Activated CD8-positive, alpha-beta T cell treated with anti-CD3 and anti-CD28 coated beads, Interleukin-2, amount 10 ng/mL, durations not matched to agents 7 days and 5 days (primary cell): Measurements from ENCODE around the gene NMB. TPM values are rescaled to one million over a fixed set of nuclear protein-coding genes. Genes with fewer than 3 reads are reported as not detected.
A peak's percentile ranks its signal among the peaks of the same experiment; 100 is the strongest.
"Not testable (repeated sequence)": the region's sequence is repeated elsewhere in the genome, so short reads cannot be mapped to it uniquely, and the experiment has no call there.

Experiments used
- ATAC-seq: fragments of 150-1000 bp; cut with Tn5 transposase; one replicate; pipeline ENCODE4 v1.10.0; 2021; ENCODE audit warnings: moderate library complexity
- CTCF ChIA-PET: fragments of 350-600 bp; sonication (Branson Sonifier 250); formaldehyde crosslinking; loops from one replicate; lab custom pipeline; 2021; ENCODE audit warnings: antibody characterized with exemption; lab: Charles Lee
- POLR2A ChIA-PET: fragments of 350-600 bp; sonication (Branson Sonifier 250); formaldehyde crosslinking; loops from one replicate; lab custom pipeline; 2021; ENCODE audit warnings: antibody characterized with exemption; lab: Charles Lee
- DNase-seq: peaks from one replicate; pipeline ENCODE4 v3.0.0-alpha.2; 2020
- H3K27ac Mint-ChIP-seq: one replicate; pipeline ENCODE4 v1.8.0; 2021; ENCODE audit warnings: mild to moderate bottlenecking, mixed read lengths
- H3K27me3 Mint-ChIP-seq: one replicate; pipeline ENCODE4 v1.8.0; 2021; ENCODE audit warnings: low read depth, mixed read lengths
- H3K36me3 Mint-ChIP-seq: one replicate; pipeline ENCODE4 v1.8.0; 2021; ENCODE audit warnings: low read depth, mixed read lengths
- H3K4me1 Mint-ChIP-seq: one replicate; pipeline ENCODE4 v1.8.0; 2021; ENCODE audit warnings: low read depth, mixed read lengths
- H3K4me3 Mint-ChIP-seq: one replicate; pipeline ENCODE4 v1.8.0; 2021; ENCODE audit warnings: mild to moderate bottlenecking, mixed read lengths
- H3K9me3 Mint-ChIP-seq: one replicate; pipeline ENCODE4 v1.8.0; 2022; ENCODE audit warnings: mixed read lengths; ENCODE audit not compliant: insufficient read depth
- total RNA-seq, 2 experiments: library from RNA; stranded (reverse); gene quantifications; one replicate each; pipeline ENCODE4 v1.2.3, GENCODE V29; 2021

NMB gene
- total RNA-seq, result 1 to 10 TPM; 3.3 to 4.1 TPM

GRCh38 chr15:84658080-84658787, at the start of gene NMB:
TSS of gene NMB (minus strand) at chr15:84658199. CDS start at chr15:84658152, 47 bp downstream.
- Mint-ChIP-seq H3K36me3 (peaks cover 15% of the 10 kb centered on the region), H3K9me3 (no peaks in the 10 kb centered on the region), H3K27ac (peak within 1 kb of the TSS; percentile 80), H3K4me3 (peak within 1 kb of the TSS; percentile 69), H3K4me1 (peaks cover 40% of the 10 kb centered on the region), H3K27me3 (no peaks in the 10 kb centered on the region)
- ATAC-seq (peak; percentile 72), DNase-seq (peak; percentile 85)
- POLR2A ChIA-PET, result interaction anchor here (0.8 to 1.2 kb wide), 2 partner anchors 57 to 89 kb away, joined by 3 to 5 read pairs; partner anchors contain the start of gene SEC11A
- CTCF ChIA-PET, result interaction anchor here (0.5 to 4.7 kb wide), 15 partner anchors 10 to 149 kb away, joined by 3 to 30 read pairs (median 3); no protein-coding TSS in a partner anchor

GRCh38 chr15:84703808-84704207, 45.8 kb upstream of the NMB start:
- no peak for ATAC-seq
- Mint-ChIP-seq H3K27me3 (no peaks in the 10 kb centered on the region), H3K4me1 (peaks cover 30% of the 10 kb centered on the region), H3K27ac (no peak overlapping the region), H3K9me3 (no peaks in the 10 kb centered on the region), H3K36me3 (peaks cover 39% of the 10 kb centered on the region), H3K4me3 (no peak overlapping the region)
- no peak for DNase-seq
- ChIA-PET POLR2A (interaction anchor here (0.6 kb wide), 1 partner anchor 48 kb away, joined by 3 read pairs; no protein-coding TSS in a partner anchor), CTCF (no interaction called here)

- H3K36me3 Mint-ChIP-seq, result peaks cover 36% of the 10 kb centered on the region
- ChIA-PET CTCF (no interaction called here), POLR2A (interaction anchor here (0.7 kb wide), 1 partner anchor 9 kb away, joined by 3 read pairs; no protein-coding TSS in a partner anchor)
- no peak for ATAC-seq
- no peak overlapping the region for H3K4me3 Mint-ChIP-seq
- no peaks in the 10 kb centered on the region for H3K27me3 Mint-ChIP-seq
- peaks cover 27% of the 10 kb centered on the region for H3K4me1 Mint-ChIP-seq
- H3K9me3 Mint-ChIP-seq, result no peaks in the 10 kb centered on the region
- DNase-seq, result no peak
- H3K27ac Mint-ChIP-seq, result no peak overlapping the region
Measured at GRCh38 chr15:84702961-84703482, 45.0 kb upstream of the NMB start.

GRCh38 chr15:84699538-84700191, 41.7 kb upstream of the NMB start:
- H3K36me3 Mint-ChIP-seq, result peaks cover 27% of the 10 kb centered on the region
- no peak for ATAC-seq
- POLR2A ChIA-PET, result no interaction called here
- H3K4me1 Mint-ChIP-seq, result peaks cover 33% of the 10 kb centered on the region
- DNase-seq, result no peak
- CTCF ChIA-PET, result no interaction called here
- no peak overlapping the region for H3K4me3 Mint-ChIP-seq
- no peaks in the 10 kb centered on the region for H3K27me3 Mint-ChIP-seq
- H3K9me3 Mint-ChIP-seq, result no peaks in the 10 kb centered on the region
- no peak overlapping the region for H3K27ac Mint-ChIP-seq

- ATAC-seq, result no peak
- no peak for DNase-seq
- Mint-ChIP-seq H3K4me1 (peaks cover 24% of the 10 kb centered on the region), H3K27me3 (no peaks in the 10 kb centered on the region), H3K9me3 (no peaks in the 10 kb centered on the region), H3K36me3 (peaks cover 16% of the 10 kb centered on the region), H3K4me3 (no peak overlapping the region), H3K27ac (no peak overlapping the region)
- ChIA-PET POLR2A (no interaction called here), CTCF (interaction anchor here (0.9 to 2.0 kb wide), 4 partner anchors 19 to 42 kb away, joined by 3 to 5 read pairs (median 3); no protein-coding TSS in a partner anchor)
Measured at GRCh38 chr15:84697236-84697990, 39.4 kb upstream of the NMB start.

GRCh38 chr15:84696757-84697156, 38.8 kb upstream of the NMB start:
- H3K27ac Mint-ChIP-seq, result no peak overlapping the region
- ATAC-seq (no peak), DNase-seq (no peak)
- H3K4me1 Mint-ChIP-seq, result peaks cover 24% of the 10 kb centered on the region
- H3K36me3 Mint-ChIP-seq, result peaks cover 21% of the 10 kb centered on the region
- no peak overlapping the region for H3K4me3 Mint-ChIP-seq
- H3K27me3 Mint-ChIP-seq, result no peaks in the 10 kb centered on the region
- ChIA-PET CTCF (interaction anchor here (0.9 to 2.0 kb wide), 4 partner anchors 18 to 37 kb away, joined by 3 to 5 read pairs (median 3); no protein-coding TSS in a partner anchor), POLR2A (no interaction called here)
- H3K9me3 Mint-ChIP-seq, result no peaks in the 10 kb centered on the region

GRCh38 chr15:84690342-84690741, 32.3 kb upstream of the NMB start:
- ChIA-PET POLR2A (no interaction called here), CTCF (no interaction called here)
- H3K27ac Mint-ChIP-seq, result no peak overlapping the region
- peaks cover 4% of the 10 kb centered on the region for H3K4me1 Mint-ChIP-seq
- DNase-seq (no peak), ATAC-seq (no peak)
- H3K9me3 Mint-ChIP-seq, result no peaks in the 10 kb centered on the region
- H3K4me3 Mint-ChIP-seq, result no peak overlapping the region
- H3K27me3 Mint-ChIP-seq, result no peaks in the 10 kb centered on the region
- H3K36me3 Mint-ChIP-seq, result peaks cover 50% of the 10 kb centered on the region

- Mint-ChIP-seq H3K4me1 (peaks cover 4% of the 10 kb centered on the region), H3K9me3 (no peaks in the 10 kb centered on the region), H3K4me3 (no peak overlapping the region), H3K27me3 (no peaks in the 10 kb centered on the region), H3K36me3 (peaks cover 54% of the 10 kb centered on the region), H3K27ac (no peak overlapping the region)
- ChIA-PET CTCF (no interaction called here), POLR2A (no interaction called here)
- DNase-seq, result no peak
- no peak for ATAC-seq
Measured at GRCh38 chr15:84689858-84690257, 31.9 kb upstream of the NMB start.

- H3K27me3 Mint-ChIP-seq, H3K9me3 Mint-ChIP-seq, POLR2A ChIA-PET, ATAC-seq, H3K4me1 Mint-ChIP-seq, CTCF ChIA-PET, DNase-seq, H3K4me3 Mint-ChIP-seq, H3K27ac Mint-ChIP-seq: not testable (repeated sequence)
- H3K36me3 Mint-ChIP-seq, result peaks cover 61% of the 10 kb centered on the region
Measured at GRCh38 chr15:84686446-84686845, 28.4 kb upstream of the NMB start.

- no peak for ATAC-seq
- ChIA-PET CTCF (interaction anchor here (1.3 kb wide), 1 partner anchor 95 kb away, joined by 3 read pairs; no protein-coding TSS in a partner anchor), POLR2A (interaction anchor here (0.8 kb wide), 1 partner anchor 31 kb away, joined by 5 read pairs; the partner anchor contains the start of gene SEC11A)
- no peak overlapping the region for H3K4me3 Mint-ChIP-seq
- peaks cover 56% of the 10 kb centered on the region for H3K36me3 Mint-ChIP-seq
- no peak for DNase-seq
- no peaks in the 10 kb centered on the region for H3K27me3 Mint-ChIP-seq
- H3K9me3 Mint-ChIP-seq, result no peaks in the 10 kb centered on the region
- peaks cover 5% of the 10 kb centered on the region for H3K4me1 Mint-ChIP-seq
- H3K27ac Mint-ChIP-seq, result no peak overlapping the region
Measured at GRCh38 chr15:84685304-84685703, 27.3 kb upstream of the NMB start.

- ATAC-seq (no peak), DNase-seq (no peak)
- Mint-ChIP-seq H3K27me3 (no peaks in the 10 kb centered on the region), H3K9me3 (no peaks in the 10 kb centered on the region), H3K4me3 (no peak overlapping the region), H3K4me1 (peaks cover 5% of the 10 kb centered on the region), H3K36me3 (peaks cover 57% of the 10 kb centered on the region), H3K27ac (no peak overlapping the region)
- CTCF ChIA-PET, result interaction anchor here (1.3 kb wide), 1 partner anchor 93 kb away, joined by 3 read pairs; no protein-coding TSS in a partner anchor
- POLR2A ChIA-PET, result no interaction called here
Measured at GRCh38 chr15:84684092-84684491, 26.1 kb upstream of the NMB start.
